Measurements from ENCODE around the gene MTMR2. TPM values are rescaled to one million over a fixed set of nuclear protein-coding genes. Genes with fewer than 3 reads are reported as not detected.

Gene MTMR2
- total RNA-seq, 2 donors from 2014 or later: 8.3 to 14.0 TPM

GRCh38 chr11:95926726-95927125, 2.8 kb upstream of the MTMR2 start:
- Mint-ChIP-seq H3K36me3 (ENCODE audit: low read depth) (peaks cover 14% of the 10 kb centered on the region), H3K4me1 (peaks cover 18% of the 10 kb centered on the region), H3K27me3 (peaks cover 11% of the 10 kb centered on the region), H3K4me3 (no peak overlapping the region), H3K27ac (no peak overlapping the region)
- H3K9me3 ChIP-seq (ENCODE audit: control insufficient read depth, low read length, poor library complexity, severe bottlenecking): no peaks in the 10 kb centered on the region
- DNase-seq (no peak), ATAC-seq (no peak)

GRCh38 chr11:95925011-95925410, 1.1 kb upstream of the MTMR2 start:
- H3K4me3 Mint-ChIP-seq: peak overlapping the region; percentile 12
- DNase-seq (no peak), ATAC-seq (no peak)
- peaks cover 11% of the 10 kb centered on the region for H3K27me3 Mint-ChIP-seq
- H3K9me3 ChIP-seq (ENCODE audit: control insufficient read depth, low read length, poor library complexity, severe bottlenecking): no peaks in the 10 kb centered on the region
- peaks cover 14% of the 10 kb centered on the region for H3K36me3 Mint-ChIP-seq (ENCODE audit: low read depth)
- no peak overlapping the region for H3K27ac Mint-ChIP-seq
- peaks cover 18% of the 10 kb centered on the region for H3K4me1 Mint-ChIP-seq

GRCh38 chr11:95924414-95924760, 480 bp upstream of the MTMR2 start:
- ATAC-seq (no peak), DNase-seq (no peak)
- peak overlapping the region; percentile 98 for H3K27ac Mint-ChIP-seq
- peak overlapping the region; percentile 99 for H3K4me3 Mint-ChIP-seq
- H3K36me3 Mint-ChIP-seq (ENCODE audit: low read depth): peaks cover 14% of the 10 kb centered on the region
- peaks cover 18% of the 10 kb centered on the region for H3K4me1 Mint-ChIP-seq
- peaks cover 11% of the 10 kb centered on the region for H3K27me3 Mint-ChIP-seq
- H3K9me3 ChIP-seq (ENCODE audit: control insufficient read depth, low read length, poor library complexity, severe bottlenecking): no peaks in the 10 kb centered on the region

DNA sequence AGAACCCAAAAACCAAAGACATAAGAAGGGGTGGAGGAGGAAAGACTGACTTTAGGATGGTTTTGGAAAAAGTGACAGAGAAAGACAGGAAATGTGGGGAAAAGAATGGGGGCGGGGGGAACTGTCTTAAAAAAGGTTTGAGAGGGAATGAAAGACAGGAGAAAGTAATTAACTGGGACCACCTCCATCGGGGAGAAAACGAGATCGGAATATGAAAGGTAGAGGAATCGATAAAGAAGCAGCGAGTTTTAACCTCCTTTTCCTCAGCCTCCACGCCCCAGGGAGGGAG, 524 bp downstream of the MTMR2 start:
- ATAC-seq (peak; percentile 27), DNase-seq (no peak)
- Mint-ChIP-seq H3K4me1 (peaks cover 18% of the 10 kb centered on the region), H3K27ac (peak overlapping the region; percentile 98), H3K4me3 (peak overlapping the region; percentile 99), H3K36me3 (ENCODE audit: low read depth) (peaks cover 12% of the 10 kb centered on the region), H3K27me3 (peaks cover 11% of the 10 kb centered on the region)
- H3K9me3 ChIP-seq (ENCODE audit: control insufficient read depth, low read length, poor library complexity, severe bottlenecking): no peaks in the 10 kb centered on the region

GRCh38 chr11:95922536-95923438, 1.1 kb downstream of the MTMR2 start:
- no peaks in the 10 kb centered on the region for H3K9me3 ChIP-seq (ENCODE audit: control insufficient read depth, low read length, poor library complexity, severe bottlenecking)
- H3K36me3 Mint-ChIP-seq (ENCODE audit: low read depth): peaks cover 12% of the 10 kb centered on the region
- H3K27ac Mint-ChIP-seq: peak overlapping the region; percentile 98
- H3K4me1 Mint-ChIP-seq: peaks cover 18% of the 10 kb centered on the region
- ATAC-seq: no peak
- no peak for DNase-seq
- peaks cover 11% of the 10 kb centered on the region for H3K27me3 Mint-ChIP-seq
- peak overlapping the region; percentile 99 for H3K4me3 Mint-ChIP-seq

DNA sequence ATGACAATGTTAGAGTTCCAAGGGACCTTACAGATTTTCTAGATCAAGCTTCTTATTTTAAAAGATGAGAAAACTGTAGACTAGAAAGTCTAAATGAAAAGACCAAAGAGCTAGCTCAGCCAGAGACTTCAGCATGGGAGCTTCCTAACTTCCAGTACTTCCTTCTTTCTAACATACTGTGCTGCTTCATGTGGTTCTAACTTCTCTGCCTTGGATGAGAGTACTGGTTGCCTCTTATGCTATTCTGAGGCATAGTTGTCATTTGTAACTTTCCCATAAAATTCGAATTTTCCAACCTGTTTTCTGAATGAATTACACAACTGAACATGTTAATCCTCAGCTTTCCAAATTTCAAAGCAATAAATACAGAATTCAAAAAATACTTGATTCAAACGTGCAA, 1.8 kb downstream of the MTMR2 start:
- no peak for ATAC-seq

GRCh38 chr11:95920460-95921105, 3.3 kb downstream of the MTMR2 start:
- no peak overlapping the region for H3K4me3 Mint-ChIP-seq
- DNase-seq (no peak), ATAC-seq (no peak)
- no peaks in the 10 kb centered on the region for H3K27me3 Mint-ChIP-seq
- no peak overlapping the region for H3K27ac Mint-ChIP-seq
- H3K36me3 Mint-ChIP-seq (ENCODE audit: low read depth): peaks cover 10% of the 10 kb centered on the region
- peaks cover 20% of the 10 kb centered on the region for H3K4me1 Mint-ChIP-seq
- no peaks in the 10 kb centered on the region for H3K9me3 ChIP-seq (ENCODE audit: control insufficient read depth, low read length, poor library complexity, severe bottlenecking)

More for the DNA sequence above, 1.8 kb downstream of the MTMR2 start:
- no peak for DNase-seq
- Mint-ChIP-seq H3K4me3 (no peak overlapping the region), H3K4me1 (peaks cover 18% of the 10 kb centered on the region), H3K27me3 (peaks cover 11% of the 10 kb centered on the region), H3K27ac (peak overlapping the region; percentile 98), H3K36me3 (ENCODE audit: low read depth) (peaks cover 12% of the 10 kb centered on the region)
- H3K9me3 ChIP-seq (ENCODE audit: control insufficient read depth, low read length, poor library complexity, severe bottlenecking): no peaks in the 10 kb centered on the region

DNA sequence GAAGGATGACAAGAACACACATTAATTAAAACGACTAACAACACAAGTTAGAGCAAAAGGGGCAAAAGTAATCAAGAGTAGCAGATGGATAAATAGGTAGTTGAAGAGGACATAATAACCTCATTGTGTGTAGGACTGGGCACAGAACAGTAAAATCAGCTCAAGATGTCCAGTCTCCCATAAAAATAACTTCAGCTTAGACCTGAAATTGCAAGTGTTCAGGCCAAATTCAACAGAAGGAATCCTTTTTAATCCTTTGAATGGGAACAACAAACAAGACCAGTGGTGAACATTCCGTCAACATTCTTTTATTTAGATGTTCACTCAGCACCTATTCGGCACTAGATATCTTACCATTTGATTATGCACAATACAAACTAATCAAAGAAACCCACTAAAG, 4.4 kb downstream of the MTMR2 start:
- H3K9me3 ChIP-seq (ENCODE audit: control insufficient read depth, low read length, poor library complexity, severe bottlenecking): no peaks in the 10 kb centered on the region
- DNase-seq (no peak), ATAC-seq (no peak)
- H3K27me3 Mint-ChIP-seq: no peaks in the 10 kb centered on the region
- peaks cover 19% of the 10 kb centered on the region for H3K4me1 Mint-ChIP-seq
- no peak overlapping the region for H3K27ac Mint-ChIP-seq
- H3K36me3 Mint-ChIP-seq (ENCODE audit: low read depth): peaks cover 10% of the 10 kb centered on the region
- H3K4me3 Mint-ChIP-seq: no peak overlapping the region

DNA sequence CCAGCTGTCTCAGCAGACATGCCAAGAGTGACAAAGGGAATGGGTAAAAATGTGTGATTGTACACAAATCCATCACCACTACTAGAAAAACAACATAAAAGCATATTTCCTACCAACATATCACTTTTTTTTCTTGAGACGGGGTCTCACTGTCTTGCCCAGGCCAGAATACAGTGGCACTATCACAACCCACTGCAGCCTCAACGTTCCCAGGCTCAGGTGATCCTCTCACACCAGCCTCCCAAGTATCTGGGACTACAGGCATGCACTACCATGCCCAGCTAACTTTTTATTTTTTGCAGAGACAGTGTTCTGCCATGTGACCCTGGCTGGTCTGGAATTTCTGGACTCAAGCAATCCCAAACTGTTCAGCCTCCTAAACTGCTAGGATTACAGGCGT, 5.2 kb downstream of the MTMR2 start:
- no peak overlapping the region for H3K27ac Mint-ChIP-seq
- H3K27me3 Mint-ChIP-seq: no peaks in the 10 kb centered on the region
- ATAC-seq (no peak), DNase-seq (no peak)
- peaks cover 6% of the 10 kb centered on the region for H3K36me3 Mint-ChIP-seq (ENCODE audit: low read depth)
- no peaks in the 10 kb centered on the region for H3K9me3 ChIP-seq (ENCODE audit: control insufficient read depth, low read length, poor library complexity, severe bottlenecking)
- peaks cover 18% of the 10 kb centered on the region for H3K4me1 Mint-ChIP-seq
- no peak overlapping the region for H3K4me3 Mint-ChIP-seq

DNA sequence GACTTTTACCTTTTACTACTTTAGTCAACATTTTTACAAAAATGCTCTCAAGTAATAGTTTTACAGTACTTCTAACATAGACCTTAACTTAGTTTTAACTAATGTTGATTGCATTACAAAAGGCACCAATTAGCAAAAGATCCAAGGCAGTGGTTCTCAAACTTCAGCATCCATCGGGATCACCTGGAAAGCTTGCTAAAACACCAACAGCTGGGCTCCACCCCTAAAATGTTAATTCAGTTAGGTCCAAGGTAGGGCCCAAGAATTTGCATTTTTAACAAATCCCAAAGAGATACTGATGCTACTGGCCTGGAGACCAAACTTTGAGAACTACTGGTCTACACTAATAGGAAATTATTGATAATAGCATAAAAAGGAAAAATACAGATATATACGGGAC, 5.9 kb downstream of the MTMR2 start:
- Mint-ChIP-seq H3K27ac (no peak overlapping the region), H3K4me3 (no peak overlapping the region), H3K36me3 (ENCODE audit: low read depth) (peaks cover 4% of the 10 kb centered on the region), H3K4me1 (peaks cover 19% of the 10 kb centered on the region), H3K27me3 (no peaks in the 10 kb centered on the region)
- DNase-seq (no peak), ATAC-seq (no peak)
- H3K9me3 ChIP-seq (ENCODE audit: control insufficient read depth, low read length, poor library complexity, severe bottlenecking): no peaks in the 10 kb centered on the region

DNA sequence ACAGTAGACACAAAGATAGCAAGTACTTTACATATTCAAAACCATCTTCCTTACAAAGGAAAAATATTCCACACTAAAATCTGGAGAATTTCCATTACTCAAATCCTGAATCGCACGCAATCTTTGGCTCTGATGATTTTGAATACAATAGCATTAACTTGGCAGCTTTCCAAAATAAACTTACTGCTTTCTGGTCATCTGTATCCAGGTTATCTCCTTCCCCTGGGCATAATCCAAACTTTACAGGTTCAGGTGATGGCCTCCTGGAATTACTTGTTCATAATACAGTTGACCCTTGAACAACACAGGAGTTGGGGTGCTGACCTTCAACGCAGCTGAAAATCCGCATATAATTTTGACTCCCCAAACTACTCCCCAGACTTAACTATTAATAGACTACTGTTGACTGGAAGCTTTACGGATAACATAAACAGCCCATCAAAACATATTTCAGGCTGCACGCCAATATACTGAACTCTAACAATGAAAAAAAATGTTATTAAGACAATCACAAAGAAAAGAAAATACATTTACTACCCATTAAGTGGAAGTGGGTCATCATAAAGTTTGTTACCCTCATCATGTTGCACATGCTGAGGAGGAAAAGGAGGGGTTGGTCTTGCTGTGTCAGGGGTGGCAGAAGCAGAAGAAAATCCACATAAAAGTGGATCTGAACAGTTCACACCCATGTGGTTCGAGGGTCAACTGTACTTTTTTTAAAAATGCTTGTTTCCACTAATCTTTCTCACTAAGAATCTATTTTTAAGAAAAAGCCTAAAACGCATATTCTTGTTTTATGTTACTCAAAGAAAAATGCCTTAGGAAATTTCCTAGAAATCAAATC, 6.5 kb downstream of the MTMR2 start:
- H3K4me3 Mint-ChIP-seq: no peak overlapping the region
- H3K27me3 Mint-ChIP-seq: no peaks in the 10 kb centered on the region
- peaks cover 14% of the 10 kb centered on the region for H3K4me1 Mint-ChIP-seq
- no peaks in the 10 kb centered on the region for H3K9me3 ChIP-seq (ENCODE audit: control insufficient read depth, low read length, poor library complexity, severe bottlenecking)
- ATAC-seq: no peak
- H3K36me3 Mint-ChIP-seq (ENCODE audit: low read depth): peaks cover 4% of the 10 kb centered on the region
- no peak overlapping the region for H3K27ac Mint-ChIP-seq
- DNase-seq: no peak

- ATAC-seq: no peak
- DNase-seq: no peak
- H3K36me3 Mint-ChIP-seq (ENCODE audit: low read depth): peaks cover 4% of the 10 kb centered on the region
- H3K9me3 ChIP-seq (ENCODE audit: control insufficient read depth, low read length, poor library complexity, severe bottlenecking): no peaks in the 10 kb centered on the region
- no peaks in the 10 kb centered on the region for H3K27me3 Mint-ChIP-seq
- H3K27ac Mint-ChIP-seq: no peak overlapping the region
- H3K4me1 Mint-ChIP-seq: peaks cover 12% of the 10 kb centered on the region
- H3K4me3 Mint-ChIP-seq: no peak overlapping the region
Observed at GRCh38 chr11:95916049-95916448, 7.9 kb downstream of the MTMR2 start.

- H3K4me1 Mint-ChIP-seq: peaks cover 12% of the 10 kb centered on the region
- DNase-seq (no peak), ATAC-seq (no peak)
- H3K4me3 Mint-ChIP-seq: no peak overlapping the region
- peaks cover 4% of the 10 kb centered on the region for H3K36me3 Mint-ChIP-seq (ENCODE audit: low read depth)
- H3K27ac Mint-ChIP-seq: no peak overlapping the region
- no peaks in the 10 kb centered on the region for H3K9me3 ChIP-seq (ENCODE audit: control insufficient read depth, low read length, poor library complexity, severe bottlenecking)
- no peaks in the 10 kb centered on the region for H3K27me3 Mint-ChIP-seq
Observed at GRCh38 chr11:95915051-95915450, 8.9 kb downstream of the MTMR2 start.
